ENCODE measurements around the gene NGDN.
"Not testable (repeated sequence)": the region's sequence is repeated elsewhere in the genome, so short reads cannot be mapped to it uniquely, and the experiment has no call there.

NGDN gene

GRCh38 chr14:23439107-23439835 is 30.2 kb upstream of the NGDN start:
- DNase-seq, result no peak

- DNase-seq, result no peak
Observed at GRCh38 chr14:23441076-23441475, 28.4 kb upstream of the NGDN start.

GRCh38 chr14:23442721-23443356 is 26.7 kb upstream of the NGDN start:
- no peak for DNase-seq

GRCh38 chr14:23443411-23443812 is 26.1 kb upstream of the NGDN start:
- no peak for DNase-seq

GRCh38 chr14:23443881-23444280 is 25.6 kb upstream of the NGDN start:
- no peak for DNase-seq

GRCh38 chr14:23444314-23444713 is 25.2 kb upstream of the NGDN start:
- no peak for DNase-seq

- no peak for DNase-seq
Observed at GRCh38 chr14:23445773-23446172, 23.7 kb upstream of the NGDN start.

- DNase-seq, result no peak
Observed at GRCh38 chr14:23446291-23446851, 23.1 kb upstream of the NGDN start.

- no peak for DNase-seq
Observed at GRCh38 chr14:23447361-23448350, 21.8 kb upstream of the NGDN start.

GRCh38 chr14:23449314-23449713 is 20.2 kb upstream of the NGDN start:
- DNase-seq, result no peak

GRCh38 chr14:23450379-23450778 is 19.1 kb upstream of the NGDN start:
- DNase-seq, result no peak

- DNase-seq, result no peak
Observed at GRCh38 chr14:23452237-23452636, 17.3 kb upstream of the NGDN start.

GRCh38 chr14:23454445-23454856 is 15.1 kb upstream of the NGDN start:
- DNase-seq, result no peak

- DNase-seq, result not testable (repeated sequence)
Observed at GRCh38 chr14:23456883-23457586, 12.5 kb upstream of the NGDN start.

GRCh38 chr14:23457587-23458445 is 11.7 kb upstream of the NGDN start:
- DNase-seq, result no peak

- no peak for DNase-seq
Observed at GRCh38 chr14:23460960-23461359, 8.5 kb upstream of the NGDN start.

- DNase-seq, result no peak
Observed at GRCh38 chr14:23464700-23465099, 4.8 kb upstream of the NGDN start.

- no peak for DNase-seq
Observed at GRCh38 chr14:23465261-23465660, 4.2 kb upstream of the NGDN start.

GRCh38 chr14:23468704-23469126 is 788 bp upstream of the NGDN start:
- no peak for DNase-seq

GRCh38 chr14:23469906-23470403 is 452 bp downstream of the NGDN start:
- DNase-seq, result no peak

- DNase-seq, result no peak
Observed at GRCh38 chr14:23470947-23471346, 1.4 kb downstream of the NGDN start.

All from hippocampal formation (tissue), 2 donors.